SK-N-SH treated with all-trans-retinoic acid at 6 μM for 48 hours (cell line): Measurements from ENCODE around the gene STX18.

Experiments
- ATAC-seq: fragments of 200-7000 bp; cut with Tn5 transposase; 3 replicates; pipeline ENCODE4 v1.9.1; 2020; ENCODE audit warnings: mild to moderate bottlenecking, moderate library complexity
- ARNTL ChIP-seq: fragments of 450-650 bp; formaldehyde crosslinking; IDR thresholded peaks from 2 replicates; pipeline ENCODE4 v1.5.0; 2020; ENCODE audit warnings: low read depth, mild to moderate bottlenecking, moderate library complexity, borderline replicate concordance
- BACH2 ChIP-seq: fragments of 250-450 bp; sonication (Bioruptor Pico); IDR thresholded peaks from 2 replicates; pipeline ENCODE4 v1.9.0; 2021; ENCODE audit warnings: mild to moderate bottlenecking, borderline replicate concordance
- CREB5 ChIP-seq: fragments of 250-450 bp; sonication (Bioruptor Pico); IDR thresholded peaks from 2 replicates; pipeline ENCODE4 v1.5.1; 2020; ENCODE audit warnings: low read depth, mild to moderate bottlenecking, moderate library complexity
- CSDC2 ChIP-seq: fragments of 250-450 bp; sonication (Bioruptor Pico); IDR thresholded peaks from 2 replicates; pipeline ENCODE4 v1.5.0; 2020; ENCODE audit warnings: mild to moderate bottlenecking, moderate library complexity
- CSRNP3 ChIP-seq: fragments of 250-450 bp; sonication (Bioruptor Pico); IDR thresholded peaks from 2 replicates; pipeline ENCODE4 v1.5.1; 2021; ENCODE audit warnings: mild to moderate bottlenecking, moderate library complexity
- ESRRG ChIP-seq: fragments of 250-450 bp; sonication (Bioruptor Pico); IDR thresholded peaks from 2 replicates; pipeline ENCODE4 v1.6.1; 2021; ENCODE audit warnings: mild to moderate bottlenecking
- GLIS3 ChIP-seq: fragments of 250-450 bp; sonication (Bioruptor Pico); IDR thresholded peaks from 2 replicates; pipeline ENCODE4 v1.5.0; 2020; ENCODE audit warnings: mild to moderate bottlenecking, moderate library complexity
- ISL1 ChIP-seq: fragments of 250-450 bp; sonication (Bioruptor Pico); IDR thresholded peaks from 2 replicates; pipeline ENCODE4 v2.1.2; 2022; ENCODE audit warnings: mild to moderate bottlenecking, moderate library complexity
- PPARA ChIP-seq: fragments of 250-450 bp; sonication (Bioruptor Pico); IDR thresholded peaks from 2 replicates; pipeline ENCODE4 v1.5.0; 2020; ENCODE audit warnings: mild to moderate bottlenecking, borderline replicate concordance
- TCF4 ChIP-seq: fragments of 250-450 bp; sonication (Bioruptor Pico); IDR thresholded peaks from 2 replicates; pipeline ENCODE4 v1.8.0; 2021; ENCODE audit warnings: mild to moderate bottlenecking, moderate library complexity, borderline replicate concordance
- TOX ChIP-seq: fragments of 250-450 bp; sonication (Bioruptor Pico); IDR thresholded peaks from 2 replicates; pipeline ENCODE4 v1.8.0; 2021; ENCODE audit warnings: mild to moderate bottlenecking, moderate library complexity, borderline replicate concordance
- TSHZ2 ChIP-seq: fragments of 250-450 bp; sonication (Bioruptor Pico); IDR thresholded peaks from 2 replicates; pipeline ENCODE4 v1.5.0; 2020; ENCODE audit warnings: mild to moderate bottlenecking, moderate library complexity
- ZC3H10 ChIP-seq: fragments of 250-450 bp; sonication (Bioruptor Pico); IDR thresholded peaks from 2 replicates; pipeline ENCODE4 v1.5.1; 2021; ENCODE audit warnings: mild to moderate bottlenecking, moderate library complexity
- ZFP3 ChIP-seq: fragments of 250-450 bp; sonication (Bioruptor Pico); IDR thresholded peaks from 2 replicates; pipeline ENCODE4 v1.5.0; 2020; ENCODE audit warnings: mild to moderate bottlenecking, moderate library complexity
- ZFP30 ChIP-seq: fragments of 450-650 bp; formaldehyde crosslinking; IDR thresholded peaks from 2 replicates; pipeline ENCODE4 v1.5.0; 2022; ENCODE audit warnings: mild to moderate bottlenecking, moderate library complexity
- ZNF70 ChIP-seq: fragments of 450-650 bp; formaldehyde crosslinking; IDR thresholded peaks from 2 replicates; pipeline ENCODE4 v1.5.0; 2020; ENCODE audit warnings: mild to moderate bottlenecking, moderate library complexity
- ZNF8 ChIP-seq: fragments of 450-650 bp; formaldehyde crosslinking; IDR thresholded peaks from 2 replicates; pipeline ENCODE4 v1.5.0; 2020; ENCODE audit warnings: mild to moderate bottlenecking, moderate library complexity
- TF ChIP-seq, protein P1 (sequence below): fragments of 250-450 bp; sonication (Bioruptor Pico); IDR thresholded peaks from 2 replicates; pipeline ENCODE4 v1.8.0; 2020; ENCODE audit warnings: mild to moderate bottlenecking, moderate library complexity, borderline replicate concordance
- TF ChIP-seq, protein P2 (sequence below): fragments of 250-450 bp; sonication (Bioruptor Pico); IDR thresholded peaks from 2 replicates; pipeline ENCODE4 v1.8.0; 2021; ENCODE audit warnings: low read depth, mild to moderate bottlenecking, moderate library complexity, borderline replicate concordance

STX18 gene

GRCh38 chr4:4541040-4541631 lies 712 bp downstream of the STX18 start (continued):
- no peak for TF ChIP-seq CREB5 (CRISPR knock-in tag)
- TF ChIP-seq ZC3H10 (CRISPR knock-in tag): no peak
- TF ChIP-seq, all 23 proteins: peak for 0

GRCh38 chr4:4539481-4539880 lies 2.4 kb downstream of the STX18 start:
- TF ChIP-seq ESRRG (no peak), ZNF70 (CRISPR knock-in tag) (no peak), ZNF8 (CRISPR knock-in tag) (no peak), BACH2 (CRISPR knock-in tag) (no peak), TSHZ2 (CRISPR knock-in tag) (no peak), ZFP3 (no peak), TOX (no peak), ZC3H10 (CRISPR knock-in tag) (no peak), ARNTL (CRISPR knock-in tag) (no peak), ZFP30 (CRISPR knock-in tag) (no peak)
- TF ChIP-seq, protein P1, sequence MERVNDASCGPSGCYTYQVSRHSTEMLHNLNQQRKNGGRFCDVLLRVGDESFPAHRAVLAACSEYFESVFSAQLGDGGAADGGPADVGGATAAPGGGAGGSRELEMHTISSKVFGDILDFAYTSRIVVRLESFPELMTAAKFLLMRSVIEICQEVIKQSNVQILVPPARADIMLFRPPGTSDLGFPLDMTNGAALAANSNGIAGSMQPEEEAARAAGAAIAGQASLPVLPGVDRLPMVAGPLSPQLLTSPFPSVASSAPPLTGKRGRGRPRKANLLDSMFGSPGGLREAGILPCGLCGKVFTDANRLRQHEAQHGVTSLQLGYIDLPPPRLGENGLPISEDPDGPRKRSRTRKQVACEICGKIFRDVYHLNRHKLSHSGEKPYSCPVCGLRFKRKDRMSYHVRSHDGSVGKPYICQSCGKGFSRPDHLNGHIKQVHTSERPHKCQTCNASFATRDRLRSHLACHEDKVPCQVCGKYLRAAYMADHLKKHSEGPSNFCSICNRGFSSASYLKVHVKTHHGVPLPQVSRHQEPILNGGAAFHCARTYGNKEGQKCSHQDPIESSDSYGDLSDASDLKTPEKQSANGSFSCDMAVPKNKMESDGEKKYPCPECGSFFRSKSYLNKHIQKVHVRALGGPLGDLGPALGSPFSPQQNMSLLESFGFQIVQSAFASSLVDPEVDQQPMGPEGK (CRISPR knock-in tag): no peak
- TF ChIP-seq, protein P2, sequence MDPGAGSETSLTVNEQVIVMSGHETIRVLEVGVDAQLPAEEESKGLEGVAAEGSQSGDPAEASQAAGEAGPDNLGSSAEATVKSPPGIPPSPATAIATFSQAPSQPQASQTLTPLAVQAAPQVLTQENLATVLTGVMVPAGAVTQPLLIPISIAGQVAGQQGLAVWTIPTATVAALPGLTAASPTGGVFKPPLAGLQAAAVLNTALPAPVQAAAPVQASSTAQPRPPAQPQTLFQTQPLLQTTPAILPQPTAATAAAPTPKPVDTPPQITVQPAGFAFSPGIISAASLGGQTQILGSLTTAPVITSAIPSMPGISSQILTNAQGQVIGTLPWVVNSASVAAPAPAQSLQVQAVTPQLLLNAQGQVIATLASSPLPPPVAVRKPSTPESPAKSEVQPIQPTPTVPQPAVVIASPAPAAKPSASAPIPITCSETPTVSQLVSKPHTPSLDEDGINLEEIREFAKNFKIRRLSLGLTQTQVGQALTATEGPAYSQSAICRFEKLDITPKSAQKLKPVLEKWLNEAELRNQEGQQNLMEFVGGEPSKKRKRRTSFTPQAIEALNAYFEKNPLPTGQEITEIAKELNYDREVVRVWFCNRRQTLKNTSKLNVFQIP: no peak
- ATAC-seq: no peak

DNA sequence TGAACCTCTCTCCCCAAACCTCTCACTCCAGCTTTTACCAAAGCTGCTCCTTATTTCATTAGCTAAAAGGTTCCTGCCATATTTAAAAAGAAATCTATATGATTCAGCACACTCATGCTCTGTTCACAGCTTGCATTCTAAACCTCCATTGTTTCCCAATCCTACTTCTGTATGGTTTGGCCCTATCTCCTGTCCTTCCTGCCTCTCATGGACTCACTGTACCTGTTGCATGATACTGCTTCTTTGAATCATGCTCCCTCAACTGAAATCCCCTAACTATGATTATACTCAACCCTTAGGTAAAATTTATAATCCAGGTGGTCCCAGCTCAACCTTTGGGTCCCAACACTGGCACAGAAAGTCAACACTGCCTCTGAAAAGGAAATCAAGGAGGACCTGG lies 6.3 kb downstream of the STX18 start:
- TF ChIP-seq BACH2 (CRISPR knock-in tag): no peak
- no peak for TF ChIP-seq CSRNP3 (CRISPR knock-in tag)
- no peak for TF ChIP-seq PPARA (CRISPR knock-in tag)
- TF ChIP-seq CSDC2: no peak
- no peak for TF ChIP-seq ZC3H10 (CRISPR knock-in tag)
- no peak for TF ChIP-seq GLIS3
- TF ChIP-seq ESRRG: no peak
- TF ChIP-seq TOX: no peak
- TF ChIP-seq TCF4 (CRISPR knock-in tag): no peak
- TF ChIP-seq CREB5 (CRISPR knock-in tag): no peak
- no peak for TF ChIP-seq ZNF70 (CRISPR knock-in tag)
- TF ChIP-seq ZFP3: no peak
- TF ChIP-seq ARNTL (CRISPR knock-in tag): no peak
- TF ChIP-seq, protein P1 (CRISPR knock-in tag): no peak
- no peak for TF ChIP-seq ZNF8 (CRISPR knock-in tag)
- no peak for TF ChIP-seq ISL1 (CRISPR knock-in tag)
- TF ChIP-seq, protein P2: no peak
- no peak for ATAC-seq
